ENCODE results near the gene ABI2. TPM values are rescaled to one million over a fixed set of nuclear protein-coding genes. Genes with fewer than 3 reads are reported as not detected.
"Not testable (repeated sequence)": the region's sequence is repeated elsewhere in the genome, so short reads cannot be mapped to it uniquely, and the experiment has no call there.

The ABI2 gene
- total RNA-seq, 1 donor from 2014 or later: 31.7 TPM

- peaks cover 12% of the 10 kb centered on the region for H3K4me1 ChIP-seq
- no peaks in the 10 kb centered on the region for H3K9me3 ChIP-seq
- no peak overlapping the region for H3K4me3 ChIP-seq
- intact Hi-C loops (cut with DNase I): no loop called here
- no peak overlapping the region for H3K27ac ChIP-seq
- TF ChIP-seq POLR2A (IDR thresholded peaks at IDR 0.05) (no peak), CTCF (IDR thresholded peaks at IDR 0.05) (no peak), POLR2AphosphoS5 (IDR thresholded peaks at IDR 0.05; ENCODE audit: insufficient read depth in 1 of 2, low read depth in 1 of 2) (no peak)
- no peaks in the 10 kb centered on the region for H3K27me3 ChIP-seq
- H3K36me3 ChIP-seq: no peaks in the 10 kb centered on the region
- no peak for DNase-seq (ENCODE audit: extremely low spot score in 2 of 2)
These were observed 13.6 kb downstream of the ABI2 start for GRCh38 chr2:203341741-203342310.

- DNase-seq (ENCODE audit: extremely low spot score in 2 of 2); H3K9me3 ChIP-seq; H3K27me3 ChIP-seq; H3K4me3 ChIP-seq; intact Hi-C loops (cut with DNase I); H3K36me3 ChIP-seq; H3K27ac ChIP-seq: not testable (repeated sequence)
- H3K4me1 ChIP-seq: peaks cover 17% of the 10 kb centered on the region
These were observed 14.2 kb downstream of the ABI2 start for GRCh38 chr2:203342374-203342773.

DNA sequence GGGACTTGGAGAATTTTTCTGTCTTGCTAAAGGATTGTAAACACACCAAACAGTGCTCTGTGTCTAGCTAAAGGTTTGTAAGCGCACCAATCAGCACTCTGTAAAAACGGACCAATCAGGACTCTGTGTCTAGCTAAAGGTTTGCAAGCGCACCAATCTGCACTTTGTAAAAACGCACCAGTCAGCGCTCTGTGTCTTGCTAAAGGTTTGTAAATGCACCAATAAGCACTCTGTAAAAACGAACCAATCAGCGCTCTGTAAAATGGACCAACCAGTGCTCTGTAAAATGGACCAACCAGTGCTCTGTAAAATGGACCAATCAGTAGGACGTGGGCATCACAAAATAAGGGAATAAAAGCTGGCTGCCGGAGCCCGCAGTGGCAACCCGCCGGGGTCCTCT, 16.5 kb downstream of the ABI2 start:
- Histone ChIP-seq H3K27ac (no peak overlapping the region), H3K9me3 (no peaks in the 10 kb centered on the region), H3K36me3 (no peaks in the 10 kb centered on the region), H3K4me1 (peaks cover 13% of the 10 kb centered on the region), H3K27me3 (no peaks in the 10 kb centered on the region), H3K4me3 (no peak overlapping the region)
- TF ChIP-seq POLR2AphosphoS5 (IDR thresholded peaks at IDR 0.05; ENCODE audit: insufficient read depth in 1 of 2, low read depth in 1 of 2): no peak
- TF ChIP-seq POLR2A (IDR thresholded peaks at IDR 0.05): no peak
- TF ChIP-seq CTCF (IDR thresholded peaks at IDR 0.05): no peak
- intact Hi-C loops (cut with DNase I): no loop called here
- no peak for DNase-seq (ENCODE audit: extremely low spot score in 2 of 2)

GRCh38 chr2:203346612-203347011, 18.4 kb downstream of the ABI2 start:
- DNase-seq (ENCODE audit: extremely low spot score in 2 of 2): no peak
- intact Hi-C loops (cut with DNase I): no loop called here
- Histone ChIP-seq H3K36me3 (no peaks in the 10 kb centered on the region), H3K4me1 (peaks cover 10% of the 10 kb centered on the region), H3K9me3 (no peaks in the 10 kb centered on the region), H3K27me3 (no peaks in the 10 kb centered on the region), H3K4me3 (no peak overlapping the region), H3K27ac (no peak overlapping the region)
- no peak for TF ChIP-seq POLR2A (IDR thresholded peaks at IDR 0.05)

- no peaks in the 10 kb centered on the region for H3K9me3 ChIP-seq
- intact Hi-C loops (cut with DNase I): no loop called here
- TF ChIP-seq POLR2A (IDR thresholded peaks at IDR 0.05): no peak
- TF ChIP-seq POLR2AphosphoS5 (IDR thresholded peaks at IDR 0.05; ENCODE audit: insufficient read depth in 1 of 2, low read depth in 1 of 2): no peak
- no peak for TF ChIP-seq CTCF (IDR thresholded peaks at IDR 0.05)
- H3K27ac ChIP-seq: no peak overlapping the region
- H3K36me3 ChIP-seq: no peaks in the 10 kb centered on the region
- DNase-seq (ENCODE audit: extremely low spot score in 2 of 2): no peak
- H3K27me3 ChIP-seq: no peaks in the 10 kb centered on the region
- no peak overlapping the region for H3K4me3 ChIP-seq
- peaks cover 6% of the 10 kb centered on the region for H3K4me1 ChIP-seq
These were observed 19.2 kb downstream of the ABI2 start for GRCh38 chr2:203347375-203347774.

- no peak for DNase-seq (ENCODE audit: extremely low spot score in 2 of 2)
- H3K4me1 ChIP-seq: no peaks in the 10 kb centered on the region
- no peak overlapping the region for H3K4me3 ChIP-seq
- no peaks in the 10 kb centered on the region for H3K36me3 ChIP-seq
- TF ChIP-seq POLR2A (IDR thresholded peaks at IDR 0.05) (no peak), CTCF (IDR thresholded peaks at IDR 0.05) (no peak), POLR2AphosphoS5 (IDR thresholded peaks at IDR 0.05; ENCODE audit: insufficient read depth in 1 of 2, low read depth in 1 of 2) (no peak)
- no peaks in the 10 kb centered on the region for H3K9me3 ChIP-seq
- intact Hi-C loops (cut with DNase I): no loop called here
- H3K27me3 ChIP-seq: no peaks in the 10 kb centered on the region
- H3K27ac ChIP-seq: no peak overlapping the region
These were observed 24.5 kb downstream of the ABI2 start for GRCh38 chr2:203352604-203353255.

Measured in vagina (tissue), 2 donors.